Upper lobe of left lung (tissue), 4 donors: Measurements from ENCODE around the gene FRY.

Source experiments
- CTCF ChIP-seq, 6 experiments: fragments of 450-650 bp in 4 of 6; fragments of 200-600 bp in 2 of 6; sonication (generic) in 2 of 6; IDR thresholded peaks; one replicate each; pipeline ENCODE4 v1.5.1; 2016 to 2019; ENCODE audit warnings: antibody characterized with exemption in 6 of 6
- POLR2AphosphoS5 ChIP-seq, 2 donors: sonication (generic); formaldehyde crosslinking; IDR thresholded peaks; one replicate each; pipeline ENCODE4 v1.5.1; 2017; ENCODE audit warnings: antibody characterized with exemption in 2 of 2

- no peak for TF ChIP-seq CTCF (IDR thresholded peaks at IDR 0.05)
- TF ChIP-seq POLR2AphosphoS5 (IDR thresholded peaks at IDR 0.05) = no peak
Measured at GRCh38 chr13:32023698-32024097, 7.9 kb upstream of the FRY start.
